KMS-11 (cell line): ENCODE measurements around the gene VSTM5.
"Not testable (repeated sequence)": the region's sequence is repeated elsewhere in the genome, so short reads cannot be mapped to it uniquely, and the experiment has no call there.

Experiments
- H2AFZ ChIP-seq: fragments of 200-600 bp; sonication (generic); 2 replicates; pipeline ENCODE4 v1.6.1; 2016; ENCODE audit warnings: antibody characterized with exemption, mixed run types, low read depth
- H3K27ac ChIP-seq: fragments of 200-600 bp; sonication (generic); 2 replicates; pipeline ENCODE4 v1.6.1; 2016; ENCODE audit warnings: mild to moderate bottlenecking, mixed run types
- H3K27me3 ChIP-seq: fragments of 200-600 bp; sonication (generic); 2 replicates; pipeline ENCODE4 v1.6.1; 2017; ENCODE audit warnings: mild to moderate bottlenecking, low read depth, mixed run types, moderate library complexity; ENCODE audit not compliant: insufficient read depth
- H3K36me3 ChIP-seq: fragments of 200-600 bp; sonication (generic); 2 replicates; pipeline ENCODE4 v1.6.1; 2017; ENCODE audit warnings: mild to moderate bottlenecking, mixed run types; ENCODE audit not compliant: insufficient read depth
- H3K4me1 ChIP-seq: fragments of 200-600 bp; sonication (generic); 2 replicates; pipeline ENCODE4 v1.6.1; 2016; ENCODE audit warnings: mild to moderate bottlenecking, low read depth, mixed run types; ENCODE audit not compliant: poor library complexity, severe bottlenecking
- H3K4me2 ChIP-seq: fragments of 200-600 bp; sonication (generic); 2 replicates; pipeline ENCODE4 v1.7.0; 2016; ENCODE audit warnings: mild to moderate bottlenecking, mixed run types
- H3K4me3 ChIP-seq: fragments of 200-600 bp; sonication (generic); IDR thresholded peaks from 2 replicates; pipeline ENCODE4 v1.6.1; 2017; ENCODE audit warnings: low read depth, low read length, mixed read lengths; ENCODE audit not compliant: insufficient read depth
- H3K79me2 ChIP-seq: fragments of 200-600 bp; sonication (generic); 2 replicates; pipeline ENCODE4 v1.6.1; 2016; ENCODE audit warnings: low read depth, mixed run types; ENCODE audit not compliant: insufficient read depth
- H3K9ac ChIP-seq: fragments of 200-600 bp; sonication (generic); 2 replicates; pipeline ENCODE4 v1.6.1; 2016; ENCODE audit warnings: mild to moderate bottlenecking, mixed run types
- H4K20me1 ChIP-seq: fragments of 200-600 bp; sonication (generic); 2 replicates; pipeline ENCODE4 v1.6.1; 2016; ENCODE audit warnings: mild to moderate bottlenecking, mixed run types; ENCODE audit not compliant: insufficient read depth
- TF ChIP-seq, protein P1 (sequence below): fragments of 200-600 bp; sonication (generic); conservative IDR thresholded peaks from 2 replicates; pipeline ENCODE4 v1.6.1; 2017; ENCODE audit warnings: low read depth, mild to moderate bottlenecking, antibody characterized with exemption, low read length, moderate library complexity, mixed read lengths

VSTM5 gene

DNA sequence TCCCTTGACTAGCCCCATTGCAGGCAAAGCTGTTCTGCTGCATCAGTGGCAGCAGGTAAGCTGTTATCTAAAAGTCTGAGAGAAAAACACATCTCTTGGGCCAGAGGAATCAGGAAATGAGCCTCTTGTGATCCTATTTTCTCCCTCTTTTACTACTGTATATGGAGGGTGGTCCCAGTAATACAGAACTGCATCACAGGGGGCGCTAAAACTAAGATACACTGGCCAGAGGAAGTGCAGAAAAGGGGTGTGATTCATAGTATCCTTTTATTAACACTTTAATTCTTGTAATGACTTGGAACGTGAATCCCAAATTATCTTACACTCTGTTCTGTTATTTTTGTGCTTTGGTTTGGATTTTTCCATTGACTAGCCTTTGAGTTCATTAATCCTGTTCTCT lies 75.1 kb downstream of the VSTM5 start:
- TF ChIP-seq, protein P1, sequence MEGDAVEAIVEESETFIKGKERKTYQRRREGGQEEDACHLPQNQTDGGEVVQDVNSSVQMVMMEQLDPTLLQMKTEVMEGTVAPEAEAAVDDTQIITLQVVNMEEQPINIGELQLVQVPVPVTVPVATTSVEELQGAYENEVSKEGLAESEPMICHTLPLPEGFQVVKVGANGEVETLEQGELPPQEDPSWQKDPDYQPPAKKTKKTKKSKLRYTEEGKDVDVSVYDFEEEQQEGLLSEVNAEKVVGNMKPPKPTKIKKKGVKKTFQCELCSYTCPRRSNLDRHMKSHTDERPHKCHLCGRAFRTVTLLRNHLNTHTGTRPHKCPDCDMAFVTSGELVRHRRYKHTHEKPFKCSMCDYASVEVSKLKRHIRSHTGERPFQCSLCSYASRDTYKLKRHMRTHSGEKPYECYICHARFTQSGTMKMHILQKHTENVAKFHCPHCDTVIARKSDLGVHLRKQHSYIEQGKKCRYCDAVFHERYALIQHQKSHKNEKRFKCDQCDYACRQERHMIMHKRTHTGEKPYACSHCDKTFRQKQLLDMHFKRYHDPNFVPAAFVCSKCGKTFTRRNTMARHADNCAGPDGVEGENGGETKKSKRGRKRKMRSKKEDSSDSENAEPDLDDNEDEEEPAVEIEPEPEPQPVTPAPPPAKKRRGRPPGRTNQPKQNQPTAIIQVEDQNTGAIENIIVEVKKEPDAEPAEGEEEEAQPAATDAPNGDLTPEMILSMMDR: peak; percentile 31; the same call in 1 of the 2 replicates
- Histone ChIP-seq H3K79me2 (no peaks in the 10 kb centered on the region), H3K4me3 (no peak overlapping the region), H3K36me3 (no peaks in the 10 kb centered on the region), H3K4me1 (no peaks in the 10 kb centered on the region), H2AFZ (no peak overlapping the region), H3K4me2 (no peak overlapping the region), H3K9ac (no peak overlapping the region), H4K20me1 (no peaks in the 10 kb centered on the region), H3K27me3 (no peaks in the 10 kb centered on the region), H3K27ac (no peak overlapping the region)

DNA sequence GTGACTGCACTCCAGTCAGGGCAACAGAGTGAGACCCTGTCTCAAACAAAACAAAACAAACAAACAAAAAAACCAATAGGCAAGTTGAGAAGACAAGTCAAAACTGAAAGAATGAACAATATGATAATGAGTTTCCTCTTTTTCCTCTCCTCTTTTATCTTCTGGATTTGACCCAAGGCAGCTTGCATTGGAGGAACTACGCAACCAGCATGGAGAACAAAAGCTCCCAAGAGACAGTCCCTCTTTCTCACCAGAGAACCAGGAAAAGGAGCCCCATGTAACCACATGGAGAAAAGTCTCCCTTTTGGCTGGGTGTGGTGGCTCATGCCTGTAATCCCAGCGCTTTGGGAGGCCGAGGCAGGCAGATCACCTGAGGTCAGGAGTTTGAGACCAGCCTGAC lies 75.9 kb downstream of the VSTM5 start:
- H3K79me2 ChIP-seq, H3K4me3 ChIP-seq, H3K4me2 ChIP-seq, H3K9ac ChIP-seq, H3K4me1 ChIP-seq, H3K27ac ChIP-seq, H2AFZ ChIP-seq, H4K20me1 ChIP-seq, H3K27me3 ChIP-seq, H3K36me3 ChIP-seq: not testable (repeated sequence)

DNA sequence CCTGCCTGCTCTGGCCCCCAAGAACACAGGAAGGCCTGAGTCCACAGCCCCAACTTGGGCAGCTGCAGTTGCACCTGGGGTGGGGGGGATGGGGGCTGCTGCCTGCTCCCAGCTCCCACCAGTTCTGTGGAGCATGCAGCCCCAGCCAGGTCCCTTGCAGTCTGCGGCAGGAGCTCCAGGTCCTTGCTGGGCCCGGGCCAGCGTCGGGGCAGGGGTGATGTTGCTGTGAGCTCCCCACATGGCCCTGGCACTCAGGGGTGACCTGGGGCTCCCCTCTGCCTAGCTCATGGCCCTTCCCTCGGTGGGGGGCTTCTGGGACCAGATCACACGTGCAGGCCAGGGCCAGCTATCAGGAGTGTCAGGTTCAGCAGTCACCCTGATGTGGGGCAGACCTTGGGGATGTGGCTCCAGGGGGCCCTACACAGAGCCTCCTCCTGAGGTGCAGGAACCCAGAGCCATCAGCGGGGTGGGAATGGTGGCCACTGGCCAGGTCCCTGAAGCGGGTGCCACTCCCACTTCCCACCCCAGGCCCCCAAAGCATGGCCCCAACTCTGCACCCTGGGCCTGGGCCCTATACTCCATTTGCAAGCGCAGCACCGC lies 76.7 kb downstream of the VSTM5 start:
- Histone ChIP-seq H3K4me3 (no peak overlapping the region), H3K27me3 (no peaks in the 10 kb centered on the region), H3K79me2 (no peaks in the 10 kb centered on the region), H3K9ac (no peak overlapping the region), H3K4me1 (no peaks in the 10 kb centered on the region), H3K27ac (no peak overlapping the region), H4K20me1 (no peaks in the 10 kb centered on the region), H3K36me3 (no peaks in the 10 kb centered on the region), H3K4me2 (no peak overlapping the region), H2AFZ (no peak overlapping the region)
- TF ChIP-seq, protein P1: no peak

DNA sequence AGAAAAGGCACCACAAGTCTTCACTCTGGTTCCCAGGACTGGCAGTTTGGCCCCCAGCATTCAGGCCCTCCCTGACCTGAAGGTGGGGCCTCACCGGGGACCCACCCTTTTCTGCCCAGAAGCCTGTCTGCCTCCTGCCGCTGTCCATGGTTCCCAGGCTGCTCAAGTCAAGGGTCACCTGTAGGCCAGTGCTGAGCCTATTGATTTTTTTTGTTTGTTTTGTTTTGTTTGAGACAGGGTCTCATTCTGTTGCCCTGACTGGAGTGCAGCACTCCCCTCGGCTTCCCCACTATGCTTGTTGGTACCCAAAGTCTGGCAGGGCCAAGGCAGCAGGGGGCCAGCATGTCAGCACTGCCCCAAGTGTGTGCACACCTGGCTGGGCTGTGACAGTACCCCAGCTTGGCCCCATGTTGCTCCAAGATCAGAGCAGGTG lies 77.4 kb downstream of the VSTM5 start:
- no peak overlapping the region for H3K4me2 ChIP-seq
- H4K20me1 ChIP-seq: no peaks in the 10 kb centered on the region
- no peak overlapping the region for H3K27ac ChIP-seq
- TF ChIP-seq, protein P1: no peak
- no peaks in the 10 kb centered on the region for H3K4me1 ChIP-seq
- H3K27me3 ChIP-seq: no peaks in the 10 kb centered on the region
- H3K9ac ChIP-seq: no peak overlapping the region
- H2AFZ ChIP-seq: no peak overlapping the region
- no peaks in the 10 kb centered on the region for H3K79me2 ChIP-seq
- H3K36me3 ChIP-seq: no peaks in the 10 kb centered on the region
- no peak overlapping the region for H3K4me3 ChIP-seq

DNA sequence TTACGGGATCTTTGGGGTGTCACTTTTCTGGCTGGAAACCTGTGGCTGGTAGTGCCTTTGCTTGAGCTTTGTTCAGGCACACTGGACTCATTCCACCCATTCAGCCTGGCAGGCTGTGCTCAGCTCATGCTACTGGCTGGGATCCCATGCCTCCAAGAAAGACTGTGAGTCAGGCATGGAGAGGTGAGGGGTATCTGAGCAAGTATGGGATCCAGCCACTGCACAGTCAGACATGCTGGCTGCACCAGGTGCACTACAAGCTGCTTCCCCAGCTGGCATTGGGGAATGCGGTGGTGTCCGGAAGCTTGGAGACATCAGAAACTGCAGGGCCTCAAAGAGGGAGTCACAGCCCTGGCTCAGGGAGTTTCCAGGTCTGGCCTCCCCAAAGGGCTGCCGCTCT lies 78.3 kb downstream of the VSTM5 start:
- Histone ChIP-seq H3K4me3 (no peak overlapping the region), H3K4me1 (no peaks in the 10 kb centered on the region), H3K27me3 (no peaks in the 10 kb centered on the region), H4K20me1 (no peaks in the 10 kb centered on the region), H3K27ac (no peak overlapping the region), H3K79me2 (no peaks in the 10 kb centered on the region), H2AFZ (no peak overlapping the region), H3K4me2 (no peak overlapping the region), H3K9ac (no peak overlapping the region), H3K36me3 (no peaks in the 10 kb centered on the region)
- TF ChIP-seq, protein P1: no peak
